OCI-LY7 (cell line): Measurements from ENCODE around the gene TMEM89. TPM values are rescaled to one million over a fixed set of nuclear protein-coding genes. Genes with fewer than 3 reads are reported as not detected.

ENCODE experiments used
- Bru-seq: library from RNA; stranded (reverse); fragments of 400-500 nt; gene quantifications from one replicate; lab custom pipeline; 2021; lab: Mats Ljungman, UMichigan
- BruChase-seq, 2 experiments: library from RNA; stranded (reverse); fragments of 400-500 nt; gene quantifications; one replicate each; lab custom pipeline; 2021; lab: Mats Ljungman, UMichigan
- BruUV-seq: library from RNA; stranded (reverse); fragments of 400-500 nt; replicated peaks from 2 replicates; lab custom pipeline; 2021; lab: Mats Ljungman, UMichigan
- CTCF ChIA-PET: fragments of 300-600 bp; sonication (Branson Sonifier 250); formaldehyde crosslinking; loops from one replicate; lab custom pipeline; 2022; ENCODE audit warnings: antibody characterized with exemption; ENCODE audit not compliant: unreplicated experiment; lab: Charles Lee
- POLR2A ChIA-PET: fragments of 300-600 bp; sonication (Branson Sonifier 250); formaldehyde crosslinking; loops from one replicate; lab custom pipeline; 2022; ENCODE audit warnings: antibody characterized with exemption; lab: Charles Lee
- DNase-seq: peaks from one replicate; pipeline ENCODE4 v3.0.0-alpha.2; 2015; ENCODE audit warnings: low spot score
- H2AFZ ChIP-seq: fragments of 200-600 bp; sonication (generic), shearing (Covaris generic); 2 replicates; pipeline ENCODE4 v1.6.1; 2014; ENCODE audit warnings: mild to moderate bottlenecking, antibody characterized with exemption, low read length, moderate library complexity
- H3K27ac ChIP-seq: fragments of 200-600 bp; sonication (generic); 2 replicates; pipeline ENCODE4 v1.5.1; 2014; ENCODE audit warnings: mixed run types, low read depth, mild to moderate bottlenecking, moderate library complexity, low read length, inconsistent platforms; ENCODE audit not compliant: poor library complexity, severe bottlenecking
- H3K36me3 ChIP-seq: fragments of 200-600 bp; sonication (generic); 2 replicates; pipeline ENCODE4 v1.6.1; 2014; ENCODE audit warnings: mild to moderate bottlenecking, antibody characterized with exemption, low read length, moderate library complexity, mixed read lengths; ENCODE audit not compliant: insufficient read depth
- H3K4me1 ChIP-seq: fragments of 200-600 bp; sonication (generic); 2 replicates; pipeline ENCODE4 v1.5.1; 2014; ENCODE audit warnings: mild to moderate bottlenecking, low read length; ENCODE audit not compliant: insufficient read depth, poor library complexity, severe bottlenecking
- H3K4me2 ChIP-seq: fragments of 200-600 bp; sonication (generic); 2 replicates; pipeline ENCODE4 v1.6.1; 2014; ENCODE audit warnings: mild to moderate bottlenecking, low read length
- H3K4me3 ChIP-seq: fragments of 200-600 bp; sonication (generic); 2 replicates; pipeline ENCODE4 v1.5.1; 2014; ENCODE audit warnings: mild to moderate bottlenecking, low read depth, low read length; ENCODE audit not compliant: poor library complexity, severe bottlenecking
- H3K79me2 ChIP-seq: fragments of 200-600 bp; sonication (generic); 2 replicates; pipeline ENCODE4 v1.6.1; 2016; ENCODE audit warnings: low read depth, mild to moderate bottlenecking, low read length, moderate library complexity, mixed read lengths; ENCODE audit not compliant: insufficient read depth
- H3K9me2 ChIP-seq: fragments of 200-600 bp; sonication (generic); 2 replicates; pipeline ENCODE4 v1.6.1; 2016; ENCODE audit warnings: mild to moderate bottlenecking, low read length, mixed read lengths; ENCODE audit not compliant: insufficient read depth
- H3K9me3 ChIP-seq: fragments of 200-600 bp; sonication (generic); 2 replicates; pipeline ENCODE4 v1.6.1; 2014; ENCODE audit warnings: mild to moderate bottlenecking, mixed run types, low read length, mixed read lengths
- H4K20me1 ChIP-seq: fragments of 200-600 bp; sonication (generic); 2 replicates; pipeline ENCODE4 v1.6.1; 2014; ENCODE audit warnings: mild to moderate bottlenecking, antibody characterized with exemption, low read length, moderate library complexity, mixed read lengths; ENCODE audit not compliant: insufficient read depth
- CTCF ChIP-seq: fragments of 200-600 bp; sonication (generic); conservative IDR thresholded peaks from 2 replicates; pipeline ENCODE4 v1.5.1; 2014; ENCODE audit warnings: mild to moderate bottlenecking, antibody characterized with exemption, low read length, moderate library complexity, mixed read lengths
- EZH2phosphoT487 ChIP-seq: fragments of 200-600 bp; sonication (generic); IDR thresholded peaks from 2 replicates; pipeline ENCODE4 v1.6.1; 2018; ENCODE audit warnings: low read depth, borderline replicate concordance, mild to moderate bottlenecking, mixed run types, antibody characterized with exemption, low read length, moderate library complexity, mixed read lengths
- intact Hi-C: fragments of 100-400 bp; cut with micrococcal nuclease; formaldehyde crosslinking; loops from one replicate; pipeline ENCODE4 v1.10.0; 2022; ENCODE audit not compliant: unreplicated experiment
- long read RNA-seq: library from polyadenylated mRNA; stranded (forward); transcript quantifications from one replicate; pipeline ENCODE4 v2.0.0, GENCODE V29; 2022
- total RNA-seq, 2 experiments: library from RNA; depleted of rRNA in 1 of 2; stranded (reverse); fragments of >200 nt in 1 of 2; shearing (Covaris generic) in 1 of 2; gene quantifications; 2 replicates each; pipeline ENCODE4 v1.2.3, GENCODE V29; 2014 to 2022

Gene TMEM89
- not detected in 2 replicates for total RNA-seq (2014; rRNA removed; shearing (Covaris generic))
- total RNA-seq (2022), result 1.6 TPM in 1 of 2 replicates, not detected in the other
- percentile 28 among the genes with signal in this experiment for Bru-seq, nascent RNA
- percentile 32 among the genes with signal in this experiment for BruChase-seq, experiment 1, labeled RNA remaining after a 6-hour chase
- percentile 27 among the genes with signal in this experiment for BruChase-seq, experiment 2, labeled RNA remaining after a 2-hour chase
- long read RNA-seq, result 0 reads

- BruUV-seq, result no TSS peak
- intact Hi-C loops, result no loop called here
- POLR2A ChIA-PET, result interaction anchor here (0.6 kb wide), 1 partner anchor 971 kb away, joined by 3 read pairs; no protein-coding TSS in a partner anchor
- TF ChIP-seq EZH2phosphoT487 (no peak), CTCF (no peak)
- H3K4me1 ChIP-seq, result peaks cover 9% of the 10 kb centered on the region
- no peak within 1 kb of the TSS for H3K4me3 ChIP-seq
- no peak within 1 kb of the TSS for H3K27ac ChIP-seq
- DNase-seq, result no peak
- no peak within 1 kb of the TSS for H2AFZ ChIP-seq
- no peak within 1 kb of the TSS for H3K4me2 ChIP-seq
- H3K9me3 ChIP-seq, result peaks cover 20% of the 10 kb centered on the region
- H3K79me2 ChIP-seq, result no peaks in the 10 kb centered on the region
- H3K36me3 ChIP-seq, result peaks cover 11% of the 10 kb centered on the region; the same call in 1 of the 2 replicates
- H4K20me1 ChIP-seq, result no peaks in the 10 kb centered on the region
- CTCF ChIA-PET, result no interaction called here
- H3K9me2 ChIP-seq, result no peaks in the 10 kb centered on the region
These were observed at the start of gene TMEM89 for GRCh38 chr3:48621461-48621869. TMEM89 (minus strand) TSS chr3:48621769; CDS start chr3:48621756, 13 bp downstream.

- H3K4me2 ChIP-seq, result no peak overlapping the region
- POLR2A ChIA-PET, result interaction anchor here (0.5 to 0.7 kb wide), 2 partner anchors 53 to 54 kb away, joined by 4 to 5 read pairs; no protein-coding TSS in a partner anchor
- CTCF ChIA-PET, result no interaction called here
- DNase-seq, result no peak
- H3K4me3 ChIP-seq, result no peak overlapping the region
- no peaks in the 10 kb centered on the region for H3K4me1 ChIP-seq
- no peak for TF ChIP-seq EZH2phosphoT487
- TF ChIP-seq CTCF, result no peak
- no TSS peak for BruUV-seq
- no peak overlapping the region for H3K27ac ChIP-seq
- no peaks in the 10 kb centered on the region for H3K9me3 ChIP-seq
- H3K36me3 ChIP-seq, result peaks cover 2% of the 10 kb centered on the region
- H4K20me1 ChIP-seq, result no peaks in the 10 kb centered on the region
- no peak overlapping the region for H2AFZ ChIP-seq
- H3K79me2 ChIP-seq, result no peaks in the 10 kb centered on the region
- intact Hi-C loops, result loop anchor here (5.0 kb wide), 1 partner anchor 103 kb away; the partner anchor contains the start of gene UCN2
- H3K9me2 ChIP-seq, result no peaks in the 10 kb centered on the region
These were observed 43.4 kb upstream of the TMEM89 start for GRCh38 chr3:48664929-48665328.

- Histone ChIP-seq H4K20me1 (no peaks in the 10 kb centered on the region), H3K79me2 (no peaks in the 10 kb centered on the region), H3K36me3 (no peaks in the 10 kb centered on the region; the same call in none of the 2 replicates), H2AFZ (no peak overlapping the region; the same call in 1 of the 2 replicates), H3K9me3 (no peaks in the 10 kb centered on the region), H3K9me2 (no peaks in the 10 kb centered on the region), H3K4me2 (peak overlapping the region; percentile 93), H3K4me3 (peak overlapping the region; percentile 80), H3K27ac (no peak overlapping the region), H3K4me1 (no peaks in the 10 kb centered on the region)
- TF ChIP-seq EZH2phosphoT487, result no peak
- peak; percentile 37; the same call in 1 of the 2 replicates for TF ChIP-seq CTCF
- no TSS peak for BruUV-seq
- POLR2A ChIA-PET, result interaction anchor here (0.5 kb wide), 1 partner anchor 54 kb away, joined by 4 read pairs; no protein-coding TSS in a partner anchor
- intact Hi-C loops, result loop anchor here (5.0 kb wide), 1 partner anchor 102 kb away; the partner anchor contains the start of gene UCN2
- DNase-seq, result no peak
- CTCF ChIA-PET, result interaction anchor here (1.8 kb wide), 1 partner anchor 29 kb away, joined by 10 read pairs; the partner anchor contains the start of gene SLC26A6
These were observed 42.7 kb upstream of the TMEM89 start for GRCh38 chr3:48664313-48664644.
